Measurements from ENCODE around the gene SH3PXD2A. TPM values are rescaled to one million over a fixed set of nuclear protein-coding genes. Genes with fewer than 3 reads are reported as not detected.
"Not testable (repeated sequence)": the region's sequence is repeated elsewhere in the genome, so short reads cannot be mapped to it uniquely, and the experiment has no call there.

SH3PXD2A gene
- total RNA-seq, 1 experiment from 2014 or later, result 9.7 TPM

GRCh38 chr10:103748020-103748419 is 107.4 kb downstream of the SH3PXD2A start:
- no peak for DNase-seq (ENCODE audit: low read depth)

- peak; percentile 81 for DNase-seq (ENCODE audit: low read depth)
Measured at GRCh38 chr10:103747193-103747865, 108.0 kb downstream of the SH3PXD2A start.

GRCh38 chr10:103746598-103746997 is 108.8 kb downstream of the SH3PXD2A start:
- no peak for DNase-seq (ENCODE audit: low read depth)

- peak; percentile 97 for DNase-seq (ENCODE audit: low read depth)
Measured at GRCh38 chr10:103745341-103746247, 109.8 kb downstream of the SH3PXD2A start.

GRCh38 chr10:103742824-103743223 is 112.6 kb downstream of the SH3PXD2A start:
- no peak for DNase-seq (ENCODE audit: low read depth)

- DNase-seq (ENCODE audit: low read depth), result no peak
Measured at GRCh38 chr10:103740611-103741010, 114.8 kb downstream of the SH3PXD2A start.

GRCh38 chr10:103739039-103739764 is 116.2 kb downstream of the SH3PXD2A start:
- DNase-seq (ENCODE audit: low read depth), result peak; percentile 99

GRCh38 chr10:103737735-103738367 is 117.5 kb downstream of the SH3PXD2A start:
- DNase-seq (ENCODE audit: low read depth), result no peak

GRCh38 chr10:103736763-103737162 is 118.6 kb downstream of the SH3PXD2A start:
- peak; percentile 50 for DNase-seq (ENCODE audit: low read depth)

GRCh38 chr10:103736044-103736443 is 119.3 kb downstream of the SH3PXD2A start:
- no peak for DNase-seq (ENCODE audit: low read depth)

- DNase-seq (ENCODE audit: low read depth), result no peak
Measured at GRCh38 chr10:103734731-103735130, 120.6 kb downstream of the SH3PXD2A start.

- DNase-seq (ENCODE audit: low read depth), result no peak
Measured at GRCh38 chr10:103733045-103733419, 122.3 kb downstream of the SH3PXD2A start.

GRCh38 chr10:103732339-103733044 is 122.9 kb downstream of the SH3PXD2A start:
- DNase-seq (ENCODE audit: low read depth), result no peak

GRCh38 chr10:103731609-103732270 is 123.6 kb downstream of the SH3PXD2A start:
- DNase-seq (ENCODE audit: low read depth), result no peak

GRCh38 chr10:103731026-103731425 is 124.3 kb downstream of the SH3PXD2A start:
- not testable (repeated sequence) for DNase-seq (ENCODE audit: low read depth)

GRCh38 chr10:103729851-103730250 is 125.5 kb downstream of the SH3PXD2A start:
- no peak for DNase-seq (ENCODE audit: low read depth)

- no peak for DNase-seq (ENCODE audit: low read depth)
Measured at GRCh38 chr10:103727991-103728689, 127.2 kb downstream of the SH3PXD2A start.

- DNase-seq (ENCODE audit: low read depth), result peak; percentile 53
Measured at GRCh38 chr10:103727546-103727963, 127.8 kb downstream of the SH3PXD2A start.

- DNase-seq (ENCODE audit: low read depth), result no peak
Measured at GRCh38 chr10:103726637-103727036, 128.7 kb downstream of the SH3PXD2A start.

- no peak for DNase-seq (ENCODE audit: low read depth)
Measured at GRCh38 chr10:103725242-103725641, 130.1 kb downstream of the SH3PXD2A start.
